K562 (cell line): Measurements from ENCODE around the gene QPRT. TPM values are rescaled to one million over a fixed set of nuclear protein-coding genes. Genes with fewer than 3 reads are reported as not detected.

Experiments used
- ATAC-seq: fragments of 200-7000 bp; cut with Tn5 transposase; 3 replicates; pipeline ENCODE4 v1.9.1; 2020; ENCODE audit warnings: moderate library complexity
- BruUV-seq: library from RNA; stranded (reverse); fragments of 400-500 nt; replicated peaks from 2 replicates; lab custom pipeline; 2021; lab: Mats Ljungman, UMichigan
- CTCF ChIA-PET: fragments of 300-600 bp; formaldehyde crosslinking; extraction: SDS; loops from one replicate; lab custom pipeline; 2021; ENCODE audit warnings: low intra/inter-chr PET ratio; lab: Yijun Ruan, JAX
- POLR2A ChIA-PET: fragments of 300-600, 350-650 bp; sonication (Branson Sonifier 250); formaldehyde crosslinking; extraction: SDS; loops from one replicate; lab custom pipeline; 2021; ENCODE audit warnings: antibody characterized with exemption, inconsistent platforms; lab: Yijun Ruan, JAX
- DNase-seq, 4 experiments: peaks; one replicate each; pipeline versions ENCODE4 v3.0.0 to v3.0.0-alpha.2; 2011 to 2018; ENCODE audit warnings: low spot score in 3 of 4, mixed read lengths in 3 of 4; ENCODE audit errors: extremely low read depth in 1 of 4
- FAIRE-seq: peaks from 2 replicates; lab custom pipeline; 2011; peaks lifted over from hg19 to GRCh38; lab: Jason Lieb, UNC
- H2AFZ ChIP-seq: 2 replicates; pipeline ENCODE4 v1.6.0; 2011; ENCODE audit warnings: low read depth, low read length, control low read depth, inconsistent platforms
- H3K27ac ChIP-seq: fragments of 200-600 bp; 3 replicates; pipeline ENCODE4 v1.8.0; 2011; ENCODE audit warnings: low read depth, mild to moderate bottlenecking, control low read depth, inconsistent platforms, low read length, moderate library complexity, mixed read lengths; ENCODE audit errors: extremely low read depth
- H3K27me3 ChIP-seq, 2 experiments: fragments of 300-600 bp in 1 of 2; 2 replicates in 1 of 2; 3 replicates in 1 of 2; pipeline versions ENCODE4 v1.6.0 to v1.8.0; 2011; ENCODE audit warnings: inconsistent platforms in 2 of 2, low read length in 2 of 2, mild to moderate bottlenecking in 1 of 2, mixed read lengths in 1 of 2, moderate library complexity in 1 of 2; ENCODE audit not compliant: control insufficient read depth in 2 of 2, insufficient read depth in 2 of 2
- H3K36me3 ChIP-seq: fragments of 300-600 bp; 3 replicates; pipeline ENCODE4 v1.8.0; 2011; ENCODE audit warnings: mild to moderate bottlenecking, low read length, inconsistent platforms; ENCODE audit not compliant: control insufficient read depth, insufficient read depth
- H3K4me1 ChIP-seq, 2 experiments: fragments of 200-600 bp in 1 of 2; replicated peaks in 1 of 2; 2 replicates in 1 of 2; 3 replicates in 1 of 2; pipeline versions ENCODE4 v1.5.1 to v1.8.0; 2011; ENCODE audit warnings: inconsistent platforms in 2 of 2, low read length in 2 of 2, mild to moderate bottlenecking in 1 of 2, mixed read lengths in 1 of 2, moderate library complexity in 1 of 2; ENCODE audit not compliant: control insufficient read depth in 2 of 2, insufficient read depth in 2 of 2
- H3K4me2 ChIP-seq: 2 replicates; pipeline ENCODE4 v1.6.1; 2011; ENCODE audit warnings: low read length, control low read depth, inconsistent platforms, mixed read lengths; ENCODE audit not compliant: insufficient read depth
- H3K4me3 ChIP-seq: fragments of 200-600 bp; sonication (generic), shearing (Covaris generic); 2 replicates; pipeline ENCODE4 v1.5.1; 2016; ENCODE audit warnings: control low read depth, inconsistent platforms
- H3K79me2 ChIP-seq: fragments of 200-600 bp; 3 replicates; pipeline ENCODE4 v1.8.0; 2011; ENCODE audit warnings: low read length, inconsistent platforms; ENCODE audit not compliant: control insufficient read depth, insufficient read depth
- H3K9ac ChIP-seq, 2 experiments: 2 replicates each; pipeline versions ENCODE4 v1.6.0 to v1.6.1; 2011; ENCODE audit warnings: low read depth in 2 of 2, low read length in 2 of 2, control low read depth in 1 of 2, inconsistent platforms in 1 of 2, mild to moderate bottlenecking in 1 of 2, mixed read lengths in 1 of 2; ENCODE audit not compliant: insufficient read depth in 1 of 2
- H3K9me1 ChIP-seq: one replicate; pipeline ENCODE4 v1.6.0; 2011; ENCODE audit warnings: inconsistent platforms, mild to moderate bottlenecking, low read length, moderate library complexity; ENCODE audit not compliant: control insufficient read depth, insufficient read depth
- H3K9me3 ChIP-seq: replicated peaks from 2 replicates; pipeline ENCODE4 v1.5.1; 2011; ENCODE audit warnings: low read depth, low read length, inconsistent platforms; ENCODE audit not compliant: control insufficient read depth, insufficient read depth
- H4K20me1 ChIP-seq: replicated peaks from 2 replicates; pipeline ENCODE4 v1.6.1; 2011; ENCODE audit warnings: low read length, inconsistent platforms, mixed read lengths; ENCODE audit not compliant: control insufficient read depth, insufficient read depth
- ARHGAP35 ChIP-seq: fragments of 450-650 bp; IDR thresholded peaks from 2 replicates; pipeline ENCODE4 v1.6.1; 2018; ENCODE audit not compliant: partially characterized antibody
- GMEB1 ChIP-seq: fragments of 250-450 bp; sonication (Bioruptor Pico); IDR thresholded peaks from 2 replicates; pipeline ENCODE4 v1.4.0; 2020; ENCODE audit warnings: mild to moderate bottlenecking
- HNRNPL ChIP-seq: fragments of 200-400 bp; formaldehyde crosslinking; IDR thresholded peaks from 2 replicates; pipeline ENCODE4 v1.6.1; 2017; ENCODE audit warnings: low read depth, mild to moderate bottlenecking, low read length
- KDM1A ChIP-seq, 2 experiments: fragments of 450-650 bp; IDR thresholded peaks; 2 replicates each; pipeline ENCODE4 v1.6.1; 2016; ENCODE audit warnings: mild to moderate bottlenecking in 2 of 2
- MCM5 ChIP-seq: fragments of 450-650 bp; IDR thresholded peaks from 2 replicates; pipeline ENCODE4 v1.6.1; 2016; ENCODE audit warnings: low read depth
- MED1 ChIP-seq: sonication (generic); formaldehyde crosslinking; IDR thresholded peaks from 2 replicates; pipeline ENCODE4 v1.8.1; 2023; ENCODE audit warnings: missing genetic modification reagents, borderline replicate concordance
- SIN3A ChIP-seq, 2 experiments: fragments of 150-350 bp in 1 of 2; IDR thresholded peaks; 2 replicates each; pipeline ENCODE4 v1.6.1; 2011 to 2016; ENCODE audit warnings: borderline replicate concordance in 2 of 2, low read depth in 2 of 2, low read length in 2 of 2, mild to moderate bottlenecking in 2 of 2, moderate library complexity in 2 of 2; ENCODE audit not compliant: control insufficient read depth in 1 of 2
- USF2 ChIP-seq: sonication (generic); formaldehyde crosslinking; IDR thresholded peaks from 2 replicates; pipeline ENCODE4 v1.5.0; 2020; ENCODE audit warnings: missing genetic modification reagents
- VEZF1 ChIP-seq: fragments of 200-800 bp; sonication (Bioruptor generic); IDR thresholded peaks from 2 replicates; pipeline ENCODE4 v1.6.1; 2017; ENCODE audit warnings: missing genetic modification characterization, missing compliant biosample characterization
- ZFP30 ChIP-seq: fragments of 250-450 bp; sonication (Bioruptor Pico); IDR thresholded peaks from 2 replicates; pipeline ENCODE4 v1.8.0; 2022; ENCODE audit warnings: moderate library complexity, mild to moderate bottlenecking, inconsistent platforms, borderline replicate concordance
- WGBS: fragments of 100-300 bp; shearing (Covaris generic); methylation state at CpG from one replicate; pipeline ENCODE4 v1.1.6; 2016; ENCODE audit warnings: low coverage, mixed read lengths; ENCODE audit not compliant: insufficient coverage; ENCODE audit errors: missing lambda C conversion rate; 5-methylcytosine and 5-hydroxymethylcytosine counted together
- in situ Hi-C: fragments of 300-500 bp; cut with MboI; formaldehyde crosslinking; loops from 4 replicates; pipeline ENCODE4 v1.15.0; 2018; ENCODE audit warnings: inconsistent platforms, mixed read lengths
- intact Hi-C: fragments of 100-400 bp; cut with micrococcal nuclease; formaldehyde crosslinking; loops from 2 replicates; pipeline ENCODE4 v1.14.2; 2022
- polyA plus RNA-seq, 8 experiments: library from polyadenylated mRNA; depleted of rRNA in 4 of 8; stranded (reverse) in 5 of 8; unstranded in 3 of 8; fragments of >200 nt; fragmentation: Nextera tagmentation in 2 of 8; fragmentation: Illumina TruSeq in 1 of 8; extraction: Ambion mirVana in 2 of 8; extraction: Trizol in 1 of 8; gene quantifications; 2 replicates each; pipeline versions ENCODE4 v1.2.1 to v1.2.3, GENCODE V29; 2011 to 2014; ENCODE audit warnings: inconsistent platforms in 1 of 8, missing spikeins in 1 of 8
- total RNA-seq, 7 experiments: library from RNA; depleted of rRNA in 6 of 7; stranded (reverse); fragments of >200 nt in 6 of 7; fragmentation: Illumina TruSeq in 2 of 7; extraction: Trizol in 2 of 7; gene quantifications; 2 replicates each; pipeline versions ENCODE4 v1.2.1 to v1.2.3, GENCODE V29; 2011 to 2021; ENCODE audit warnings: low replicate concordance in 1 of 7
- TF ChIP-seq, protein P1 (sequence below): fragments of 250-450 bp; sonication (Bioruptor Pico); IDR thresholded peaks from 2 replicates; pipeline ENCODE4 v1.9.0; 2021; ENCODE audit warnings: mild to moderate bottlenecking, inconsistent platforms
- TF ChIP-seq, protein P2 (sequence below): fragments of 450-650 bp; IDR thresholded peaks from 2 replicates; pipeline ENCODE4 v1.6.1; 2016; ENCODE audit warnings: borderline replicate concordance

The QPRT gene
- total and polyA plus RNA-seq, 9 of the 15 experiments (the other 6 are each of a cell fraction or from before 2014, with no cell fraction given) = 7.7 to 112 (median 64.1) TPM

DNA sequence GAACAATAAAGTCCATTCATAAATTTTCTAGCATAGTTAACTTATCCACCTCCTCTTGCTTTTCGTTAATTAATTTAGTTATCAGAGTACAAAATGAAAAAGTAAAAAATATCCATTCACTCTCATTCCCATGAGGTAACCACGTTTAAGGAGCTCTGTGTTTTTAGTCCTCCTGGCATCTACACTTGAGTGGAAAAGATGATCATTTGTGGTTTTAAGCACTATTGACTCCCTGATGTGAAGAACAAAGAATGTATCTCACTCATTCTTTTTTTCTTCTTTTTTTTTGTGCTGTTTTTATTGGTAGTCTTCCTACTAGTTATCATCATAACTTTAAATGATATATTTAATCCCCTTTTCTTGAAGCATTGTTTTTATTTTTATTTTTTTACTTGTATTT lies 26.1 kb downstream of the QPRT start:
- Histone ChIP-seq H3K36me3 (no peaks in the 10 kb centered on the region), H3K9me3 (no peaks in the 10 kb centered on the region), H3K27me3 (no peaks in the 10 kb centered on the region), H3K4me3 (no peak overlapping the region), H3K9ac (no peak overlapping the region), H3K4me1 (peaks cover 3 to 10% of the 10 kb centered on the region in 2 experiments; a peak in 3 of 5 replicates), H3K4me2 (no peak overlapping the region), H4K20me1 (no peaks in the 10 kb centered on the region), H2AFZ (no peak overlapping the region), H3K79me2 (no peaks in the 10 kb centered on the region), H3K9me1 (no peaks in the 10 kb centered on the region), H3K27ac (no peak overlapping the region)
- 25% methylated on average over 2 of the region's 2 CpGs for WGBS
- no TSS peak for BruUV-seq
- ChIA-PET POLR2A (interaction anchor here (1.0 to 1.1 kb wide), 2 partner anchors 16 to 85 kb away, joined by 3 read pairs; no protein-coding TSS in a partner anchor), CTCF (no interaction called here)
- in situ Hi-C loops (no loop called here), intact Hi-C loops (loop anchor here (10.0 kb wide), 1 partner anchor 80 kb away; no protein-coding TSS in a partner anchor)
- no peak for FAIRE-seq
- no peak for ATAC-seq
- no peak for DNase-seq
- TF ChIP-seq USF2 (CRISPR knock-in tag) (no peak), VEZF1 (CRISPR knock-in tag) (no peak), MCM5 (no peak), HNRNPL (no peak), ARHGAP35 (no peak), ZFP30 (no peak), GMEB1 (CRISPR knock-in tag) (no peak), SIN3A (IDR thresholded peaks at IDR 0.05; ENCODE audit: borderline replicate concordance in 2 of 2, control insufficient read depth in 1 of 2, low read depth in 2 of 2, low read length in 2 of 2) (no peak), KDM1A (IDR thresholded peaks at IDR 0.05) (no peak), MED1 (no peak)
- TF ChIP-seq, protein P1, sequence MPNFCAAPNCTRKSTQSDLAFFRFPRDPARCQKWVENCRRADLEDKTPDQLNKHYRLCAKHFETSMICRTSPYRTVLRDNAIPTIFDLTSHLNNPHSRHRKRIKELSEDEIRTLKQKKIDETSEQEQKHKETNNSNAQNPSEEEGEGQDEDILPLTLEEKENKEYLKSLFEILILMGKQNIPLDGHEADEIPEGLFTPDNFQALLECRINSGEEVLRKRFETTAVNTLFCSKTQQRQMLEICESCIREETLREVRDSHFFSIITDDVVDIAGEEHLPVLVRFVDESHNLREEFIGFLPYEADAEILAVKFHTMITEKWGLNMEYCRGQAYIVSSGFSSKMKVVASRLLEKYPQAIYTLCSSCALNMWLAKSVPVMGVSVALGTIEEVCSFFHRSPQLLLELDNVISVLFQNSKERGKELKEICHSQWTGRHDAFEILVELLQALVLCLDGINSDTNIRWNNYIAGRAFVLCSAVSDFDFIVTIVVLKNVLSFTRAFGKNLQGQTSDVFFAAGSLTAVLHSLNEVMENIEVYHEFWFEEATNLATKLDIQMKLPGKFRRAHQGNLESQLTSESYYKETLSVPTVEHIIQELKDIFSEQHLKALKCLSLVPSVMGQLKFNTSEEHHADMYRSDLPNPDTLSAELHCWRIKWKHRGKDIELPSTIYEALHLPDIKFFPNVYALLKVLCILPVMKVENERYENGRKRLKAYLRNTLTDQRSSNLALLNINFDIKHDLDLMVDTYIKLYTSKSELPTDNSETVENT (CRISPR knock-in tag) = no peak
- TF ChIP-seq, protein P2, sequence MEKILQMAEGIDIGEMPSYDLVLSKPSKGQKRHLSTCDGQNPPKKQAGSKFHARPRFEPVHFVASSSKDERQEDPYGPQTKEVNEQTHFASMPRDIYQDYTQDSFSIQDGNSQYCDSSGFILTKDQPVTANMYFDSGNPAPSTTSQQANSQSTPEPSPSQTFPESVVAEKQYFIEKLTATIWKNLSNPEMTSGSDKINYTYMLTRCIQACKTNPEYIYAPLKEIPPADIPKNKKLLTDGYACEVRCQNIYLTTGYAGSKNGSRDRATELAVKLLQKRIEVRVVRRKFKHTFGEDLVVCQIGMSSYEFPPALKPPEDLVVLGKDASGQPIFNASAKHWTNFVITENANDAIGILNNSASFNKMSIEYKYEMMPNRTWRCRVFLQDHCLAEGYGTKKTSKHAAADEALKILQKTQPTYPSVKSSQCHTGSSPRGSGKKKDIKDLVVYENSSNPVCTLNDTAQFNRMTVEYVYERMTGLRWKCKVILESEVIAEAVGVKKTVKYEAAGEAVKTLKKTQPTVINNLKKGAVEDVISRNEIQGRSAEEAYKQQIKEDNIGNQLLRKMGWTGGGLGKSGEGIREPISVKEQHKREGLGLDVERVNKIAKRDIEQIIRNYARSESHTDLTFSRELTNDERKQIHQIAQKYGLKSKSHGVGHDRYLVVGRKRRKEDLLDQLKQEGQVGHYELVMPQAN = no peak
